ENCODE data around the gene MMP23B. TPM values are rescaled to one million over a fixed set of nuclear protein-coding genes. Genes with fewer than 3 reads are reported as not detected.
A peak's percentile ranks its signal among the peaks of the same experiment; 100 is the strongest.

Gene MMP23B
- total RNA-seq, 2 experiments from 2014 or later = 0.79 to 1.2 TPM

DNA sequence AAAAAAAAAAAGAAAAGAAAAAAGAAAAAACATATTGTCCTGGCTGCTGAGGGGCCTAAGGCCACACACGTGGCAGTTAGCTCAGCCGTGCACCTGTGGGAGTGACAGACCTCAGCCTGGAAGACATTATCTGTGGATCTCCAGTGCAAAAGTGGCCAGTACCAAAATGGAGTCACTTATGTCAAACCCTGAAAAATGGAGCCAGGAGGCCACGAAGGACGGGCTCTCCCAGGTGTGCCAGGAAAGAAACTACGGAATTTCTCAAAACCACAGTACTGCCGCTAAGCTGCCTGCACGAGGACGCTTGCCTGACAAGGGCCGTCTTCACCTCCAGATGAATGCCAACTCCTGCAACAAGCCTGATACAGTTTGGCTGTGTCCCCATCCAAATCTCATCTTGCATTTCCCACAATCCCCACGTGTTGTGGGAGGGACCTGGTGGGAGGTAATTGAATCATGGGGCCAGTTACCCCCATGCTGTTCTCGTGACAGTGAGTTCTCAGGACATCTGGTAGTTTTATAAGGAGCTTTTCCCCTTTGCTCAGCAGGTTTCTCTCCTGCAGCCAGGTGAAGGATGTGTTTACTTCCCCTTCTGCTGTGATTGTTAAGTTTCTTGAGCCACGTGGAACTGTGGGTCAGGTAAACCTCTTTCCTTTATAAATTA, 22.0 kb upstream of the MMP23B start:
- no peak overlapping the region for H3K4me3 Mint-ChIP-seq
- CTCF ChIA-PET = no interaction called here
- H3K36me3 Mint-ChIP-seq = peaks cover 4% of the 10 kb centered on the region
- DNase-seq = no peak
- no peak overlapping the region for H3K27ac Mint-ChIP-seq
- no peak for ATAC-seq
- H3K4me1 Mint-ChIP-seq = peaks cover 28% of the 10 kb centered on the region
- no peaks in the 10 kb centered on the region for H3K27me3 Mint-ChIP-seq
- no peaks in the 10 kb centered on the region for H3K9me3 Mint-ChIP-seq (ENCODE audit: low read depth)

GRCh38 chr1:1610796-1611195, 21.2 kb upstream of the MMP23B start:
- Mint-ChIP-seq H3K27ac (no peak overlapping the region), H3K4me3 (no peak overlapping the region), H3K4me1 (peaks cover 28% of the 10 kb centered on the region), H3K36me3 (peaks cover 4% of the 10 kb centered on the region), H3K27me3 (no peaks in the 10 kb centered on the region), H3K9me3 (ENCODE audit: low read depth) (no peaks in the 10 kb centered on the region)
- no peak for ATAC-seq
- DNase-seq = no peak
- CTCF ChIA-PET = no interaction called here

DNA sequence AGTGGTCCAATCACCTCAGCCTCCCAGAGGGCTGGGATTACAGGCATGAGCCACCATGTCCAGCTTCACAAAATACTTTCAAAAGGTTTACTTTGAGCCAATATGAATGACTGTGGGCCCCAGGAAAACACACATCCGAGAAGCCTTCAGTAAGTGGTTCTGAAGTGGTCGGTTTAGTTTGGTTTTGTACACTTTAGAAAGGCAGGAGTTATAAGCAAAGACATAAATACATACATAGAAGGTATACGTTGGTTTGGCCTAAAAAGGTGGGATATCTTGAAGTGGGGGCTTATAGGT, 19.9 kb upstream of the MMP23B start:
- H3K36me3 Mint-ChIP-seq = peaks cover 4% of the 10 kb centered on the region
- ATAC-seq = no peak
- CTCF ChIA-PET = no interaction called here
- no peak overlapping the region for H3K27ac Mint-ChIP-seq
- H3K27me3 Mint-ChIP-seq = no peaks in the 10 kb centered on the region
- H3K4me1 Mint-ChIP-seq = peaks cover 30% of the 10 kb centered on the region
- no peak for DNase-seq
- H3K9me3 Mint-ChIP-seq (ENCODE audit: low read depth) = no peaks in the 10 kb centered on the region
- H3K4me3 Mint-ChIP-seq = no peak overlapping the region

DNA sequence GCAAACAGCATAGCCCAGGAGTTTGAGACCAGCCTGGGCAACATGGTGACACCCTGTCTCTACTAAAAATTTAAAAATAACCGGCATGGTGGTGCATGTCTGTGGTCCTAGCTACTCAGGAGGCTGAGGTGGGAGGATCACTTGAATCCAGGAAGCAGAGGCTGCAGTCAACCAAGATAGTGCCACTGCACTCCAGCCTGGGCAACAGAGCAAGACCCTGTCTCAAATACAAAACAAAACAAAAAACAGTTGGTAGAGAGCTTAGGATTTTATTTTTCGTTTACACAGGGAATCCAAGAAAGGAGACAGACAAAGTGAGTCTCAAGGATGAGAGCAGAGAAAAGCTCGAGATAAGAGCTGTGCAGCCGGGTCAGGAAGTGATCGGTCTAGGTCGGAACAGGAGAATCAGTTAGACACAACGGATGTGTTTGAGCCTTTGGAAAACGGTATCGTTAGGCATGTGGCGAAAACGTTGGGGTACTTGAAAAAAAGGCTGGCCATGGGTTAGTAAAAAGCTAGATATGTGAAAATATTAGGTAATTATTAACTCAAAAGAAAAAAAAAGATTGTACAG, 18.4 kb upstream of the MMP23B start:
- Mint-ChIP-seq H3K27me3 (no peaks in the 10 kb centered on the region), H3K9me3 (ENCODE audit: low read depth) (no peaks in the 10 kb centered on the region), H3K27ac (peak overlapping the region; percentile 4), H3K36me3 (peaks cover 4% of the 10 kb centered on the region), H3K4me1 (peaks cover 32% of the 10 kb centered on the region), H3K4me3 (peak overlapping the region; percentile 90)
- no peak for ATAC-seq
- DNase-seq = no peak
- CTCF ChIA-PET = interaction anchor here (0.6 to 4.9 kb wide), 5 partner anchors 9 to 71 kb away, joined by 3 to 30 read pairs (median 5); no protein-coding TSS in a partner anchor

DNA sequence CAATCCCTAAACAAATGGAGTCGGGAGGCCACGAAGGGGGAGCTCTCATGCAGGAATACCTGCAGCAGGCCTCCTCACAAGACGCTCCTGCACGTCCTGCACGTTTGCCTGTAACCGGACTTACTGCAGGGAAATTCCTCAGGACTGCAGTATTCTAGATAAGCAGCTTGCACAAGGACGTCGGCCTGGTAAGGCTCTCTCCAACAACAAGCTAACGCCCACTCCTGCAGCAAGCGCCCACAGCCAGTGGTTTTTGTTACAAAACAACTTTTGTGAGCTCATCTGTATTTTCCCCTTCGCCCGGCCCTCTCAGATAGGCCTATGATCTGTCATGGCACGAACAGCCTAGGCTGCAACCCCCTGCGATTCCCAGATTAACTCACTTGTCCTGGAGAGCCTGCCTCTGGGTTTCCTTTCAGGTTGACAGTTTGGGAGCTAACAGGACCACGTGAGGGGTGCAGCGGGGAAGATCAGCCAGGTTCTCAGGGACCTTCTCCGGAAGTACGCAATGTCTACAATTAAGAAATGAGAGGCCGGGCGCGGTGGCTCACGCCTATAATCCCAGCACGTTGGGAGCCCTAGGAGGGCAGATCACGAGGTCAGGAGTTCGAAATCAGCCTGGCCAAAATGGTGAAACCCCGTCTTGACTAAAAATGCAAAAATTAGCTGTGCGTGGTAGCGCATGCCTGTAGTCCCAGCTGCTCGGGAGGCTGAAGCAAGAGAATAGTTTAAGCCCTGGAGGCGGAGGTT, 17.6 kb upstream of the MMP23B start:
- H3K27ac Mint-ChIP-seq = peak overlapping the region; percentile 81
- H3K27me3 Mint-ChIP-seq = no peaks in the 10 kb centered on the region
- peak overlapping the region; percentile 90 for H3K4me3 Mint-ChIP-seq
- H3K9me3 Mint-ChIP-seq (ENCODE audit: low read depth) = no peaks in the 10 kb centered on the region
- DNase-seq = peak; percentile 71
- CTCF ChIA-PET = interaction anchor here (0.6 to 4.9 kb wide), 7 partner anchors 10 to 243 kb away, joined by 3 to 30 read pairs (median 4); no protein-coding TSS in a partner anchor
- peaks cover 32% of the 10 kb centered on the region for H3K4me1 Mint-ChIP-seq
- ATAC-seq = no peak
- H3K36me3 Mint-ChIP-seq = peaks cover 4% of the 10 kb centered on the region

GRCh38 chr1:1614954-1615255, 17.1 kb upstream of the MMP23B start:
- no peak for DNase-seq
- peaks cover 4% of the 10 kb centered on the region for H3K36me3 Mint-ChIP-seq
- H3K4me3 Mint-ChIP-seq = peak overlapping the region; percentile 90
- H3K9me3 Mint-ChIP-seq (ENCODE audit: low read depth) = no peaks in the 10 kb centered on the region
- no peak for ATAC-seq
- CTCF ChIA-PET = interaction anchor here (1.0 to 4.9 kb wide), 4 partner anchors 10 to 243 kb away, joined by 3 to 30 read pairs (median 4); no protein-coding TSS in a partner anchor
- H3K27me3 Mint-ChIP-seq = no peaks in the 10 kb centered on the region
- H3K27ac Mint-ChIP-seq = peak overlapping the region; percentile 81
- H3K4me1 Mint-ChIP-seq = peaks cover 32% of the 10 kb centered on the region

DNA sequence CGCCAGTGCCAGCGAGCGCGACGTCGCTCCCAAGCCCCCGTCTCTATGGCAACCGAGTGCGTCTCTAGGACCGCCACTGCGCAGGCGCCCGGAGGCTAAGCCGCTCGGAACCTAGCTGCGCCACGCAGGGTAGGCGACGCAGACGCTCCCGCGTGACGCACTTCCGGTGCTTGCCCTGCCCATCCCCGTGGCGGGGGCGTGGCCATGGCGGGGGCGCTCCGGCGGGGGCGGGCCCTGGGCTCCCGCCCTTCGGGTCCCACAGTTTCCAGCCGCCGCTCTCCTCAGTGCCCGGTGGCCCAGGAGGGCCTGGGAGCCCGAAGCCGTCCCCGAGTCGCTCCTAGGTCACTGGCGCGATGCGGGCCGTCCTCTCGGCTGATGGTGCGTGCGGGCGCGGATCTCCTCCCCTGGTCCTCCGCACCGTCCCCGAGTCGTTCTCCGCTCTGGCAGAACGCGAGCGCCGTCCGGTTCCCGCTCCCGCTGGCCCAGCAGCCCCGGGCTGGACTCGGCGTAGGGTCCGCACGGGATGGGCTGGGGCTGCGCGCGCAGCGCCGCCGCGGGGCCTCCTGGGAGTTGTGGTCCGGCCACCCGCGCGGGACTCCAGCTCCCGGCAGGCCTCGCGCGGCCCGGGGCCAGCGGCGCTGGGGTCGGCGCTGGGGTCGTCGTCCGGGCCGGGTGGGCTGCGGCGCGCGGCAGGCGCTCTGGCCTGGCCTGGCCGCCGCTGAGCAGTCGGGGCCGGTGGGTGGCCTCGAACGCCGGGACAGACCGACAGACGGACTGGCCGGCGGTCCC, 16.5 kb upstream of the MMP23B start, which contains the start of gene MIB2:
TSS of gene MIB2 (plus strand) at position 245 of the 789 bp plus-strand sequence. CDS start 7,953 bp downstream, outside the sequence.
- no peaks in the 10 kb centered on the region for H3K9me3 Mint-ChIP-seq (ENCODE audit: low read depth)
- CTCF ChIA-PET = interaction anchor here (1.0 to 4.9 kb wide), 4 partner anchors 11 to 244 kb away, joined by 3 to 30 read pairs (median 4); no protein-coding TSS in a partner anchor

DNA sequence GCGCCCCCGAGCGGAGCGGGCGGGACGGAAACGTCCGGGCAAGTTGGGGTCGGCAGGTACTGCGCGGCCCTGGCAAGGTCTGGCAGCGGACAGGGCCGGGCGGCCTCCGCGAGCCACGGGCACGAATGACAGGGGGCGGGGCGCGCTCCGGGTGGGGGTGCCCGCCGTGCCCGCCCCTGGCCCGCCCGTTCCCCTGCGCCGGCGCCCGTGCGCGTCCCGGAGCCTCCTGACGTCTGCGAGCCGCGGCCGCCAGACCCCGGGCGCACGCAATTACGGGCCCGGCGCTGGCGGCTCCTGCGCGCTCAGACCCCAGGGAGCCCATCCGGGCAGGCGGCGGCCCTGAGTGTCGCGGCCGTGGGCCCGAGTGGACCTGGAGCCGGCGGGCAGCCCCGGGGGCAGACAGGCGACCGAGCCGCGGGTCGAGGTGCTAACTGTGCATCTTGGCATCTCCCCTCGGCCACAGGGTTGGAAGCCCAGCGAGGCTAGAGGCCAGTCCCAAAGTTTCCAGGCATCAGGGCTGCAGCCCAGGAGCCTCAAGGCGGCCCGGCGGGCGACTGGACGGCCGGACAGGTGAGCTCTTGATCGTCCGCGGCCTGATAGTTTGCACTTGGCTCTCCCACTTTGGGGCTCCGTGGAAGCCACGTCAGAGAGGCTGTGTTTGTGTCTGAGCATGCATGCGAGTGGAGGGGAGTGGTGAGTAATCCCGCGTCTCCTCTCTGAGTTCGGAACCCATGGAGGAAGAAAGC, 15.8 kb upstream of the MMP23B start:
- DNase-seq (peak; percentile 59), ATAC-seq (peak; percentile 18)
- CTCF ChIA-PET = interaction anchor here (1.1 to 4.9 kb wide), 2 partner anchors 13 to 42 kb away, joined by 3 to 30 read pairs; no protein-coding TSS in a partner anchor
- Mint-ChIP-seq H3K36me3 (peaks cover 4% of the 10 kb centered on the region), H3K9me3 (ENCODE audit: low read depth) (no peaks in the 10 kb centered on the region), H3K27me3 (no peaks in the 10 kb centered on the region), H3K27ac (peak overlapping the region; percentile 68), H3K4me3 (peak overlapping the region; percentile 75), H3K4me1 (peaks cover 32% of the 10 kb centered on the region)

More for the DNA sequence above, 16.5 kb upstream of the MMP23B start, which contains the start of gene MIB2:
- ATAC-seq (peak; percentile 87), DNase-seq (peak; percentile 98)
- Mint-ChIP-seq H3K36me3 (peaks cover 4% of the 10 kb centered on the region), H3K27ac (peak within 1 kb of the TSS; percentile 88), H3K27me3 (no peaks in the 10 kb centered on the region), H3K4me3 (peak within 1 kb of the TSS; percentile 90), H3K4me1 (peaks cover 32% of the 10 kb centered on the region)

- CTCF ChIA-PET = interaction anchor here (4.9 kb wide), 1 partner anchor 13 kb away, joined by 30 read pairs; no protein-coding TSS in a partner anchor
- H3K27me3 Mint-ChIP-seq = no peaks in the 10 kb centered on the region
Observed at GRCh38 chr1:1616838-1617237, 15.1 kb upstream of the MMP23B start.

GRCh38 chr1:1617516-1617915, 14.5 kb upstream of the MMP23B start:
- H3K9me3 Mint-ChIP-seq (ENCODE audit: low read depth) = no peaks in the 10 kb centered on the region
- H3K4me3 Mint-ChIP-seq = peak overlapping the region; percentile 75
- DNase-seq = no peak
- H3K4me1 Mint-ChIP-seq = peaks cover 26% of the 10 kb centered on the region
- H3K36me3 Mint-ChIP-seq = peaks cover 4% of the 10 kb centered on the region
- no peaks in the 10 kb centered on the region for H3K27me3 Mint-ChIP-seq
- no peak for ATAC-seq
- H3K27ac Mint-ChIP-seq = no peak overlapping the region
- CTCF ChIA-PET = interaction anchor here (4.9 kb wide), 1 partner anchor 12 kb away, joined by 30 read pairs; no protein-coding TSS in a partner anchor

More at GRCh38 chr1:1616838-1617237, 15.1 kb upstream of the MMP23B start:
- H3K27ac Mint-ChIP-seq = peak overlapping the region; percentile 68
- peaks cover 31% of the 10 kb centered on the region for H3K4me1 Mint-ChIP-seq
- ATAC-seq = no peak
- H3K4me3 Mint-ChIP-seq = peak overlapping the region; percentile 75
- no peaks in the 10 kb centered on the region for H3K9me3 Mint-ChIP-seq (ENCODE audit: low read depth)
- H3K36me3 Mint-ChIP-seq = peaks cover 4% of the 10 kb centered on the region
- no peak for DNase-seq

- Mint-ChIP-seq H3K4me3 (peak overlapping the region; percentile 75), H3K9me3 (ENCODE audit: low read depth) (no peaks in the 10 kb centered on the region), H3K36me3 (peaks cover 4% of the 10 kb centered on the region), H3K27me3 (no peaks in the 10 kb centered on the region), H3K4me1 (peaks cover 26% of the 10 kb centered on the region), H3K27ac (no peak overlapping the region)
- no peak for ATAC-seq
- no peak for DNase-seq
- CTCF ChIA-PET = no interaction called here
Observed at GRCh38 chr1:1617925-1618324, 14.0 kb upstream of the MMP23B start.

- ATAC-seq (no peak), DNase-seq (no peak)
- no peak overlapping the region for H3K27ac Mint-ChIP-seq
- no peaks in the 10 kb centered on the region for H3K9me3 Mint-ChIP-seq (ENCODE audit: low read depth)
- CTCF ChIA-PET = no interaction called here
- no peaks in the 10 kb centered on the region for H3K27me3 Mint-ChIP-seq
- H3K36me3 Mint-ChIP-seq = peaks cover 3% of the 10 kb centered on the region
- peaks cover 25% of the 10 kb centered on the region for H3K4me1 Mint-ChIP-seq
- H3K4me3 Mint-ChIP-seq = no peak overlapping the region
Observed at GRCh38 chr1:1618396-1619068, 13.4 kb upstream of the MMP23B start.

Measured in activated CD8-positive, alpha-beta memory T cell treated with anti-CD3 and anti-CD28 coated beads, Interleukin-2, amount 10 ng/mL, durations not matched to agents 7 days and 5 days (primary cell).